ENCODE results near the gene SPOPL.
"Not testable (repeated sequence)": the region's sequence is repeated elsewhere in the genome, so short reads cannot be mapped to it uniquely, and the experiment has no call there.

SPOPL gene

GRCh38 chr2:138501425-138502254 is at the start of gene SPOPL:
Gene SPOPL, plus strand, starts transcription at chr2:138501770. Its CDS starts 48,447 bp downstream, at chr2:138550217.
- peak; percentile 96 for DNase-seq (ENCODE audit: low spot score)

DNA sequence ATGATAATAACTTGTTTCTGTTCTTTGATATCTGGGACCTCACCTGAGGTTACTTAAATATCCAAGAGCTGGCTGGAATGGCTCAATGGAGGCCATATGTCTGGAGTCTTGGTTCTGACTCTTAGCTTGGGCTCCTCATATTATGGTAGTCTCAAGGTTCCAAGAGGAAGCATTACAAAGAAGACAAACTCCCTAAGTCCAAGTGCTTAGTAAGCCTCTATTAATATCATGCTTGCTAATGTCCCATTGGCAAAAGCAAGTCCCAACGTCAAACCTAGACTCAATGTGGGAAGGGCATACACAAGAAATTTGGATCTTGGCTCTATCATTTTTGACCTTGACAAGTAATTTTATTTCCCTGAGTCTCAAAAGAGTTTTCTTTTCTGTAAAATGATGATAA is 49.2 kb upstream of the SPOPL start:
- DNase-seq (ENCODE audit: low spot score) = no peak

GRCh38 chr2:138453815-138454214 is 47.8 kb upstream of the SPOPL start:
- DNase-seq (ENCODE audit: low spot score) = no peak

- DNase-seq (ENCODE audit: low spot score) = no peak
Measured at GRCh38 chr2:138454761-138455160, 46.8 kb upstream of the SPOPL start.

- DNase-seq (ENCODE audit: low spot score) = no peak
Measured at GRCh38 chr2:138455275-138455674, 46.3 kb upstream of the SPOPL start.

GRCh38 chr2:138455691-138456090 is 45.9 kb upstream of the SPOPL start:
- DNase-seq (ENCODE audit: low spot score) = no peak

- DNase-seq (ENCODE audit: low spot score) = not testable (repeated sequence)
Measured at GRCh38 chr2:138462689-138463088, 38.9 kb upstream of the SPOPL start.

- DNase-seq (ENCODE audit: low spot score) = no peak
Measured at GRCh38 chr2:138468617-138469016, 33.0 kb upstream of the SPOPL start.

DNA sequence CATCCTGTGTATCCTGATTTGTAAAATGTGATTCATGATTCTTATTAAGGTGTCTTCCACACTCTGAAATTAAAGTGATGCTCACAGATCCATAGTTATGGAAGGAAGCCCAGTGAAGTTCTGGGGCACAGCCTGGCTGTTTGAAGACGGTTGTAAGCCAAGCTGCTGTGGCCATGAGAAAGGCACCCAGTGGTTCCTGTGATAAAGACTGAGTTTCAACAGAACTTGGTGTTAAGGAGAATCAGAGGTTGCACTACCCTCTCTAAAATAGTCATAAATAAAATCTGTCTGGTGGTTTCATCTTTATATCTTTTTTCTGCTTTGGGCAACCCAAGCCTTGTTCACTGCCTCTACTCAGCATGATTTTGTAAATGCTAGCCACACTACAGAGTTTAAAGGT is 32.2 kb upstream of the SPOPL start:
- DNase-seq (ENCODE audit: low spot score) = no peak

DNA sequence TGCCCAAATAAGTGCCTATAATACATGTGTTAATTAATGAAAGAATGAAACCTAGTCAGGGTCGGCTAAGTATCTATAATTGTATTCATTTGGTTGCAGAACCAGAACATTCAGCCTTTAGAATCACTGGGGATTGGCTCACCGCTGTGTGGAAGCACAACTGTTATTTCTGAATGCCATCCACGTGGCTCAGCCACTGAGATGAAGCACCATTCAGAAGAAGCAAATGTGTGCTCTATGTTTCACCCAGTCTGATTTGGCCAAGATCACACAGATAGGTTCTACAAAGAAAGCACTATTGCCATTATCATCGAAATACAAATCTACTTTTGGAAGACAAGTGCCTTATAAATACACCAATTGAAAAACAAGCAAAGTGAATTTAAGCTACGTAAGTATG is 30.6 kb upstream of the SPOPL start:
- DNase-seq (ENCODE audit: low spot score) = no peak

GRCh38 chr2:138474100-138474825 is 27.3 kb upstream of the SPOPL start:
- no peak for DNase-seq (ENCODE audit: low spot score)

DNA sequence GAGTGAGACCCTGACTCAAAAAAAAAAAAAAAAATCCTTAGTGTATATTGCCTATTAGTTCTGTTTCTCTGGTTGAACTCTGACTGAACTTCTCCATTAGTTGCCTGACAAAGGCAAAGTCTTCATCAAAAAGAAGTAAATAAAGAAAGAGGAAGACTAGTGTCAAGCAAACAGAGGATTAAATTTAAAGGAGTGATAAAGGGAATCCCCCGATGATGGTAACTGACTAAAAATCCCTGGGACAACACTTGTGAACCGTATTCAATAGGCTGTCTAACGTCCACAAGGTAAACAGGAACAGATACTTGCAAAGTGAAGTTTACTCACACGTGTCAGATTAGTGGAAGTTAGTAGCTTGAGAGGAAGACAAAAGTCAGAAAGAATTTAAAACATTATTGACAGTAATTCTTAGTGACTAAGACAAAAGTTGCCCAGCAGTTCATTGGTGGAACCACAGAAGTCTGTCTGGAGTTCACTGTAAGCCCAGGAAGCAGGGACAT is 26.2 kb upstream of the SPOPL start:
- DNase-seq (ENCODE audit: low spot score) = no peak

DNA sequence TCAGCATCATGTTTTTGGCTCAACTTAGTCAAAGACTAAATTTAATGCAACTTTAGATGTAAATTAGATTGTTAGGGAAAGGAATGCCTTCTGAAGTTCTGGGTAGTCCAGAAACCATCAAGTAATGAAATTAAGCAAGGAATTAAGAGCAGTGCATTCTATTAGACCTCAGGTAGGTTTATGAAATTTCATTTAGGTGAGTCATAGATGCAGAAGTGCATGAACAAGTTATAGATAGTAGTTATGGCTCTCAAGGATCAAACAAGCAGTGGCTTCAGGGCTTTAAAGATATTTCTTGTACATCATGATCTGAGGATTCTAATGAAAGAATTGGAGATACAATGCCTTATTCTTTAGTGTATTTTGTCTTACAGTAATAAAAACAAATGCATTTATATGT is 25.4 kb upstream of the SPOPL start:
- no peak for DNase-seq (ENCODE audit: low spot score)

GRCh38 chr2:138476940-138477339 is 24.6 kb upstream of the SPOPL start:
- peak; percentile 10 for DNase-seq (ENCODE audit: low spot score)

GRCh38 chr2:138482796-138483195 is 18.8 kb upstream of the SPOPL start:
- DNase-seq (ENCODE audit: low spot score) = not testable (repeated sequence)

DNA sequence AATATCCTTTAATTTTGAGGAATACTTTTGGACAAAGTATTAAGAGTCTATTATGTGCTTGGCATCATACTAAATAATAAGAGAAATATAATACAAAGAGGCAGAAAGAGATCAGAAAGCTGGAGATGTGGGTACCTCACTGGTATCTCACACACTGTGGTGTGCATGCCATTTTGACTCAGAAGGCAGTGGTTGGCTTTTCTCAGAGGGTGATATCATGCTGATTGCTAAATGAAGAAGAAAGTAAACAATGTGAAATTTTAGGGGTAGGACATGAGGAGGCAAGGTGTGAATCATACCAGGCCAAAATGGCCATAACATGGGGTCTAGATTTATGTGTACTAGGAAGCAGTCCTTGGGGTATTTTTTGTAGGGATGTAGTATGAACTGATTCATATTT is 16.6 kb upstream of the SPOPL start:
- DNase-seq (ENCODE audit: low spot score) = no peak

DNA sequence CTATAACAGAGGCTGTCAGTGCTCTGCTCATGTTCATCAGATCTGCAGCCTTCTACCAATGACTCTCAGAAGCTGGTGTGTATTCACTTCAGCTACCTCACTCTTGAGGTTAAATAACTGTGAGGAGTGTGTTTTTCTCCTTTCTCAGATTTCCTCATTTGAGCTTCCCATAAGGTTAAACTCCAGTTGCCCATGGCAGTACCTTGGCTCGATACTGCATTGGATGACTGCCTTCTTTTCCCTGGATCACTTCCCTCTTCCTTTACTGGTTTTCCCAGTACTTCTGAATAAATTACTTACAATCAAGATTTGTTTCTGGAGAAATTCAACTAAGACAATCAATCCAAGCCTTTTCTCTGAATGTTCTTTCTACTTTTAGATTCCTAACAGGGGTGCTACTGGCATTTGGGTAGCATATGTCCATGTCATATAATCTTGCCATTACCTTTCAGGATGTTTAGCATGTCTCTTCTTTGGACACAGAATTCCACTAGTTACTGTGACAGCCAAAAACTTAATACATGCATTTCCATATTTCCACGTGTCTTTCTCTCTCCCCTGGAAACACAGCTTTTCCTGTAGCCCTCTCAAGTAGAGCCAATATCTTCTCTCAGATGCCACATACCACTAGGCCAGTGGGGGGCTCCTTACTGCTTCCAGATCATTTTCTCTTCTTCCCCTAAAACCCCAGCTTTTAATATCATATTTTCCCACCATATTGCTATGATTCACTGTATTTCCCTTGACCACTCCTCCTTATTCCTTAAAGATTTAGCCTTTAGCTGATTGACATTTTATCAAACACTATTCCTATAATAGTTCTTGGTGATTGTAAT is 15.0 kb upstream of the SPOPL start:
- peak; percentile 12 for DNase-seq (ENCODE audit: low spot score)

GRCh38 chr2:138490673-138491494 is 10.7 kb upstream of the SPOPL start:
- no peak for DNase-seq (ENCODE audit: low spot score)

GRCh38 chr2:138491495-138491862 is 10.1 kb upstream of the SPOPL start:
- no peak for DNase-seq (ENCODE audit: low spot score)

DNA sequence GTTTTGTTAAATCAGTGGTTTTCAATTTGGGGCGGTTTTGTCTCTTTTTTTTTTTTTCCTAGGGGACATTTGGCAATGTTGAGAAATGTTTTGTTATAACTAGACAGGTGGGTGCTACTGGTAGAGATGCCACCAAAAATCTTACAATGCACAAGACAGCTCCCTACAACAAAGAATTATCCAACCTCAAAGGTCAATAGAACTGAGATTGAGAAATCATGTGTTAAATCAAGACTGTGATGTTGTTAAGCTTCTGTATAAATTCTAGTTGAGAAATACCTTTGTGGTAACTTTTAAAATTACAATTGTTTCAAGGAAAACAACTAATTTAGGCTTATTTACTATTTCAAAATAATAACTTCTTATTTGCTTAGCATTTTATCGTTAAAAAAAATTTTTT is 9.4 kb upstream of the SPOPL start:
- DNase-seq (ENCODE audit: low spot score) = no peak

DNA sequence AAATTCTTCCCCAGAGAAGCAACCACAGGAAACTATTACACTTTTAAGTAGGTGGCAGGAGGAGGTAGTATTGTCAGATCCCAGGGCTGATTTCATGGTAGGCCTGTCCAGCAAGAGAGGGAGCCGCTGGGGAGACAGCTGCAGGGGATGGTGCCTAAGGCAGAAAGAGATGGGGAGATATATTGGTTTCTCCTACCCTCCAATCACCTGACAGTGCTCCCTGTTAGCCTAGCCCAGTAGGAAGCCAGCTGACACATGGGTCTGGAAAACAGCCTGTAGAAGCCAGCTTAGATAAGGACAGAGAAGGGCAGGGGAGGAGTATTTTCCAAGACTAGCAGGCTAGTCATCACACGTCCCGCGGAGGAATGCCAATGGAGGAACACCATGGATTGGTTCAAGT is 8.2 kb upstream of the SPOPL start:
- DNase-seq (ENCODE audit: low spot score) = no peak

Data from iPS-NIHi11 (cell line).